ENCODE measurements around the gene S100A4.

Gene S100A4

GRCh38 chr1:153547560-153548551, 2.2 kb upstream of the S100A4 start:
- no peak for DNase-seq (ENCODE audit: low read depth)

- no peak for DNase-seq (ENCODE audit: low read depth)
These were observed 1.4 kb upstream of the S100A4 start for GRCh38 chr1:153546796-153547559.

GRCh38 chr1:153546371-153546770, 765 bp upstream of the S100A4 start:
- no peak for DNase-seq (ENCODE audit: low read depth)

GRCh38 chr1:153544453-153545066, 1.0 kb downstream of the S100A4 start:
- no peak for DNase-seq (ENCODE audit: low read depth)

- DNase-seq (ENCODE audit: low read depth): no peak
These were observed 1.9 kb downstream of the S100A4 start for GRCh38 chr1:153543736-153544135.

- DNase-seq (ENCODE audit: low read depth): no peak
These were observed 2.5 kb downstream of the S100A4 start for GRCh38 chr1:153542956-153543711.

- no peak for DNase-seq (ENCODE audit: low read depth)
These were observed 3.7 kb downstream of the S100A4 start for GRCh38 chr1:153541641-153542590.

GRCh38 chr1:153540394-153541361, 4.9 kb downstream of the S100A4 start, which contains the start of gene S100A5:
TSS of gene S100A5 (minus strand) at chr1:153540934. CDS start at chr1:153540191, 743 bp downstream.
- DNase-seq (ENCODE audit: low read depth): no peak

GRCh38 chr1:153539395-153540093, 6.1 kb downstream of the S100A4 start:
- DNase-seq (ENCODE audit: low read depth): no peak

GRCh38 chr1:153538315-153538821, 7.2 kb downstream of the S100A4 start:
- DNase-seq (ENCODE audit: low read depth): no peak

GRCh38 chr1:153537376-153537730, 8.3 kb downstream of the S100A4 start:
- DNase-seq (ENCODE audit: low read depth): no peak

- DNase-seq (ENCODE audit: low read depth): no peak
These were observed 8.8 kb downstream of the S100A4 start for GRCh38 chr1:153536671-153537375.

- DNase-seq (ENCODE audit: low read depth): peak; percentile 76
These were observed 9.5 kb downstream of the S100A4 start for GRCh38 chr1:153536012-153536670.

- DNase-seq (ENCODE audit: low read depth): peak; percentile 66
These were observed 10.2 kb downstream of the S100A4 start, which contains the start of gene S100A6 for GRCh38 chr1:153535242-153536011. TSS of gene S100A6 (minus strand) at chr1:153535991. CDS start at chr1:153535339, 652 bp downstream.

GRCh38 chr1:153534925-153535241, 10.7 kb downstream of the S100A4 start:
- no peak for DNase-seq (ENCODE audit: low read depth)

- DNase-seq (ENCODE audit: low read depth): no peak
These were observed 11.2 kb downstream of the S100A4 start for GRCh38 chr1:153534226-153534924.

Data from fibroblast of the conjunctiva (primary cell).